GM19455 (cell line): ENCODE measurements around the gene COP1.
"Not testable (repeated sequence)": the region's sequence is repeated elsewhere in the genome, so short reads cannot be mapped to it uniquely, and the experiment has no call there.

Experiments
- ATAC-seq: cut with Tn5 transposase; IDR thresholded peaks from one replicate; pipeline ENCODE4 v1.9.1; 2021; ENCODE audit not compliant: unreplicated experiment

The COP1 gene

GRCh38 chr1:176051402-176051801 is 155.7 kb downstream of the COP1 start:
- ATAC-seq, result no peak

GRCh38 chr1:176049582-176049981 is 157.5 kb downstream of the COP1 start:
- no peak for ATAC-seq

DNA sequence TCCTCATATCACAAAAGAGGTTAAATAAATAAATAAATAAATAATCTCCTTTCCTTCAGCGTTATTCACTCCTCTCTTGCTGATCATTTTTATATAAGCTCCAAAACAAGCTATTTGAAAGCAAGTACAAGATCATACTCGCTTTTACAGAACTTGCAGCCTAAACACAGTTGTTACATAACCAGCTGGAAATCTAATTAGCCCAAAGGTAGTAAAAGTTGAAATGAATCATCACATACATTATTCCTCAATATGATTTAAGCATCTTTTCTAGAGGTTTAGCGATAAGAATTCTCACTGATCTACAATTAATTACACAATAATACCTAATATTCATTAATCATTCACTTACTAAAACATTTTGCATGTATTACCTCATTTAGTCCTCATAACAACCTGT is 160.2 kb downstream of the COP1 start:
- no peak for ATAC-seq

GRCh38 chr1:176043537-176043936 is 163.5 kb downstream of the COP1 start:
- ATAC-seq, result no peak

DNA sequence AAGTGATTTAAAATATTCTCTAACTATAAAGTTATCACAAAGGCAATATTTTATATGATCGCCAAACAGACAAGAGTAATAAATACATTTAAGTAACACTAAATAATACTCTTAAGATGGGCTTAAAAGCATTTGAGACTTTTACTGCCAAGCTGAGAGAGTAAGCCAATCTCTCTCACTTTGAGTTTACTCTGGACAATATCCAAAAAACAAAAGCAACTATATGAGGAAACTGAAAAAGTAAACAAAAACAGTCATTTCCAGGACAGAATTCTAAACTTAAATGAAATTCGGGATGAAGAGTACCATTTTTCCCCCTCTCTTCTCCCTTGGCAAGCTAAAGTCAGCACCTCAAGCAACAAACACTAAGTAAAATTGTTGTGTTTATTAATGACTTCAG is 173.2 kb downstream of the COP1 start:
- ATAC-seq, result no peak

- ATAC-seq, result no peak
These were observed 173.6 kb downstream of the COP1 start for GRCh38 chr1:176033474-176033873.

DNA sequence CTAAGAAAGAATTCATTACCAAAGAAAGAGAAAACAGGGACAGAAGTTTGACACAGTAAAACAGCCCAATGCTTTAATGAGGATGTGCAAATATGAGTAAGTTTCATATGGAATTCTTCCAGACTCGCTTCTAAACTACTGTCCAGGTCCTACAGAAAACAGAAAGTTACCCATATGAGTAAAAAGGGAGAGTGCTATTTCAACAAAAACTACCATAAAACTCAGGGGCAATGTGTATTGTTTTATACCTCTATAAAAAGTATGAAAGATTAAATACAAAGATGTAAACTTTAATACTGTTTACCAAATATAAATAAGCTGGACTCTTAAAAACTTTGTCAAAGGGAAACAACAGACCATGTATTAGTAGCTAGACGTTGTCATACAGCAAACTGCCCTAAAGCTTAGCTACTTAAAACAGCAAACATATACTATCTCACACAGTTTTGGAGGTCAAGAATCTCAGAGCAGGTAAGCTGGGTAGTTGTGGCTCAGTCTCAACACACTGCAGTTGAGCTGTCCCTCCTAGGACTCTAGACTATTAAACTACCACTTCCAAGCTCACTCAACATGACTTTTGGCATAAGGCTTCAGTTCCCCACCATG is 174.9 kb downstream of the COP1 start:
- ATAC-seq, result no peak

GRCh38 chr1:176029609-176030008 is 177.5 kb downstream of the COP1 start:
- no peak for ATAC-seq

- no peak for ATAC-seq
These were observed 177.9 kb downstream of the COP1 start for GRCh38 chr1:176029155-176029554.

DNA sequence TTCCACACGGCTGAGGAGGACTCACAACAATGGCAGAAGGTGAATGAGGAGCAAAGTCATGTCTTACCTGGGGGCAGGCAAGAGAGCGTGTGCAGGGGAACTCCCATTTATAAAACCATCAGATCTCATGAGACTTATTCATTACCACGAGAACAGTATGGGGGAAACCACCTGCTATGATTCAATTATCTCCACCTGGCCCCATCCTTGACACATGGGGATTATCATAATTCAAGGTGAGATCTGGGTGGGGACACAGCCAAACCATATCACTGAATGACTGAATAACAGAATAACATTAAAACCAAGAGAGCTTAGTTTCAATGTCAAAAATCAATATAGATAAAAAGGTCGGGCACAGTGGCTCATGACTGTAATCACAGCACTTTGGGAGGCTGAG is 179.2 kb downstream of the COP1 start:
- ATAC-seq, result not testable (repeated sequence)

DNA sequence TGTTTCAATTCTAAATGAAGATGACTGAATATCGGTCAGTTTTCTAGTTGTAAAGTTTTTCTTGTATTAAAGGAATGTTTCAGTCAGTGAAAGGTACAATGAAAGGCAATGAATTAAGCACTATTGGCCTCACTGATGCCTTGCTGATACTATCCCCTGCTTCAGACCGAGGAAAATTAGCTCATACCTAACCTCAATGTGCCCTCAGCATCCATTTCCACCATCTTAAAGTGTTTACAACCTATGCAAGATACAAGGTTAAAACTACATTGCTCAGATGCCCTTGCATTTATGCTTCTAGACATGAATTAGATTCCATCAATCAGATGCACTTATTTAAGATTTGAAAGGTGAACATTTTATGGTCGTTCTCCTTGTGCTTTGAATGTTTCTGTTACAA is 184.5 kb downstream of the COP1 start:
- no peak for ATAC-seq

DNA sequence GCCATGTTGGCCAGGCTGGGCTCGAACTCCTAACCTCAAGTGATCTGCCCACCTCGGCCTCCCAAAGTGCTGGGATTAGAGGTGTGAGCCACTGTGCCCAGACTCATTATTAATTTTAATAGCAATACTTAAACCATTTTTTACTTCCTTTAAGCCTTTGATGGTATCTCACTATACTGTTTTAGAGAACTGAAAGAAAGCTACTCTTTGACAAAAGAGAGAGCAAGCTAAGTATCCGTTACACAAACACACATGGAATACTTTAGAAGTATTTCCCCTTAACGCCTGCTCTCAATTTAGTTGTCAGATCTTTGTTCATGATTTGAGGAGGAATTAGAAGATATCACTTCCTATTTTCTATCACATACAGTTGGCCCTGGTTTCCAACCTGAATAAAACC is 189.4 kb downstream of the COP1 start:
- no peak for ATAC-seq

DNA sequence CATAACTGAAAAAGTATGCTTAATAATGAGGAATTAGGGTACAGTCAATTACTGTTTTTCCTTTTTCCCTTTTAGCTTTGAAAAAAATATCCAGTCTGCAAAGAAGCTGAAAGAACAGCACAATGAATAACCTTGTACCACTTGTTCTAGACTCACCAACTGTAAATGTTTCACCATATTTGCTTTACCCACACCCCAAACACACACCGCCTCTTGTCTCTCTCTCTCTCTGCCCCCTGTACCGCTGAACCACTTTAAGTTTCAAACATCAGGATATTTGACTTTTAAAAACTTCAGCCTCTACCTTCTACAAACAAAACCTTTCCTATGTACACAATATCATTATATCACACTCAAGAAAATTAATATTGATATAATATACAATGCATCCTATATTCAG is 197.1 kb downstream of the COP1 start:
- ATAC-seq, result no peak

DNA sequence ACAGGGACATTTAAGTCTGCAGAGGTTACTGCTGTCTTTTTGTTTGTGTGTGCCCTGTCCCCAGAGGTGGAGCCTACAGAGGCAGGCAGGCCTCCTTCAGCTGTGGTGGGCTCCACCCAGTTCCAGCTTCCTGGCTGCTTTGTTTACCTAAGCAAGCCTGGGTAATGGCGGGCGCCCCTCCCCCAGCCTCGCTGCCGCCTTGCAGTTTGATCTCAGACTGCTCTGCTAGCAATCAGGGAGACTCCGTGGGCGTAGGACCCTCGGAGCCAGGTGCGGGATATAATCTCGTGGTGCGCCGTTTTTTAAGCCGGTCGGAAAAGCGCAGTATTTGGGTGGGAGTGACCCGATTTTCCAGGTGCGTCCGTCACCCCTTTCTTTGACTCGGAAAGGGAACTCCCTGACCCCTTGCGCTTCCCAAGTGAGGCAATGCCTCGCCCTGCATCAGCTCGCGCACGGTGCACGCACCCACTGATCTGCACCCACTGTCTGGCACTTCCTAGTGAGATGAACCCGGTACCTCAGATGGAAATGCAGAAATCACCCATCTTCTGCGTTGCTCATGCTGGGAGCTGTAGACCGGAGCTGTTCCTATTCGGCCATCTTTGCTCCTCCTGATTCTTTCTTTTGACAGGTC is 199.2 kb downstream of the COP1 start:
- not testable (repeated sequence) for ATAC-seq

DNA sequence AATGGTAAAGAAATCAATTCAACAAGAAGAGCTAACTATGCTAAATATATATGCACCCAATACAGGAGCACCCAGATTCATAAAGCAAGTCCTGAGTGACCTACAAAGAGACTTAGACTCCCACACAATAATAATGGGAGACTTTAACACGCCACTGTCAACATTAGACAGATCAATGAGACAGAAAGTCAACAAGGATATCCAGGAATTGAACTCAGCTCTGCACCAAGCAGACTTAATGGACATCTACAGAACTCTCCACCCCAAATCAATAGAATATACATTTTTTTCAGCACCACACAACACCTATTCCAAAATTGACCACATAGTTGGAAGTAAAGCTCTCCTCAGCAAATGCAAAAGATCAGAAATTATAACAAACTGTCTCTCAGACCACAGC is 212.4 kb downstream of the COP1 start:
- not testable (repeated sequence) for ATAC-seq

DNA sequence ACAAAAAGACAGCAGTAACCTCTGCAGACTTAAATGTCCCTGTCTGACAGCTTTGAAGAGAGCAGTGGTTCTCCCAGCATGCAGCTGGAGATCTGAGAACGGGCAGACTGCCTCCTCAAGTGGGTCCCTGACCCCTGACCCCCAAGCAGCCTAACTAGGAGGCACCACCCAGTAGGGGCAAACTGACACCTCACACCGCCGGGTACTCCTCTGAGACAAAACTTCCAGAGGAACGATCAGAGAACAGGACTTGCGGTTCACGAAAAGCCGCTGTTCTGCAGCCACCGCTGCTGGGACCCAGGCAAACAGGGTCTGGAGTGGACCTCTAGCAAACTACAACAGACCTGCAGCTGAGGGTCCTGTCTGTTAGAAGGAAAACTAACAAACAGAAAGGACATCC is 214.3 kb downstream of the COP1 start:
- not testable (repeated sequence) for ATAC-seq

- not testable (repeated sequence) for ATAC-seq
These were observed 214.9 kb downstream of the COP1 start for GRCh38 chr1:175992202-175992601.

- no peak for ATAC-seq
These were observed 222.3 kb downstream of the COP1 start for GRCh38 chr1:175984813-175985212.

- no peak for ATAC-seq
These were observed 222.9 kb downstream of the COP1 start for GRCh38 chr1:175984057-175984812.

DNA sequence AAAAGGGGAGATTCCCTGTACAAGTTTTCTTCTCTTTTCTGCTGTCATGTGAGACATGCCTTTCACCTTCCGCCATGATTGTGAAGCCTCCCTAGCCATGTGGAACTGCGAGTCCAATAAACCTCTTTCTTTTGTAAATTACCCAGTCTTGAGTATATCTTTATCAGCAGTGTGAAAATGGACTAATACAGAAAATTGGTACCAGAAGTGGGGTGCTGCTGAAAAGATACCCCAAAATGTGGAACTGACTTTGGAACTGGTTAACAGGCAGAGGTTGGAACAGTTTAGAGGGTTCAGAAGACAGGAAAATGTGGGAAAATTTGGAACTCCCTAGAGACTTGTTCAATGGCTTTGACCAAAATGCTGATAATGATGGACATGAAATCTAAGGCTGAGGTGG is 223.7 kb downstream of the COP1 start:
- ATAC-seq, result not testable (repeated sequence)

- ATAC-seq, result no peak
These were observed 226.0 kb downstream of the COP1 start for GRCh38 chr1:175981128-175981527.

DNA sequence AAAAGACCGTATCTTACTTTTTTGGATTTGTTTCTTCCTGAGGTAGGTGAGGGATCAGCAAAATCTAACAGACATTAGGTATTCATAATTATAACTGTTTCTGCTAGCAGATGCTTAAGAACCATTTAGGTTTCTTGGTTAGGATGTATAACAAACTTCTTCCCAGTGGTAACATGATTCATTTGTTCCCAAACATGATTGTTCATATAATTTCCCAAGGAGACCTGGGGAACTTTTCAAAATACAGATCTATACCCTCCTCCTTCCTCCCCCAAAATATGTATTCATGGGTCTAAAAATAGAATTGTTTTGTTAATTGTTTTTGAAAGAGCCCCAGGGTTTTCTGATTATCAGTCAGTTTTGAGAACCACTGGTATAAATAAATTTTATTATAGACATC is 228.2 kb downstream of the COP1 start:
- ATAC-seq, result no peak
